Esophagus muscularis mucosa (tissue), 4 donors: ENCODE measurements around the gene SHROOM2. TPM values are rescaled to one million over a fixed set of nuclear protein-coding genes. Genes with fewer than 3 reads are reported as not detected.

Experiments used
- DNase-seq: peaks from one replicate; pipeline ENCODE4 v3.0.0-alpha.2; 2017; ENCODE audit errors: extremely low spot score
- H3K27ac ChIP-seq, 4 donors: fragments of 200-600 bp; sonication (generic); replicated peaks in 1 of 4; 1 replicate in 3 of 4; 2 replicates in 1 of 4; pipeline ENCODE4 v1.5.1; 2016 to 2019; ENCODE audit warnings: mild to moderate bottlenecking in 1 of 4
- H3K27me3 ChIP-seq, 4 donors: fragments of 200-600 bp; sonication (generic); one replicate each; pipeline versions ENCODE4 v1.5.1 to v1.6.0; 2016 to 2019
- H3K36me3 ChIP-seq, 4 donors: fragments of 200-600 bp; sonication (generic); one replicate each; pipeline ENCODE4 v1.5.1; 2016 to 2019
- H3K4me1 ChIP-seq, 4 donors: fragments of 200-600 bp; sonication (generic); one replicate each; pipeline ENCODE4 v1.5.1; 2016 to 2019
- H3K4me3 ChIP-seq, 4 donors: fragments of 200-600 bp; sonication (generic); 1 replicate in 2 of 4; 2 replicates in 2 of 4; pipeline ENCODE4 v1.5.1; 2016 to 2019; ENCODE audit warnings: mild to moderate bottlenecking in 4 of 4, moderate library complexity in 1 of 4
- H3K9me3 ChIP-seq, 4 donors: fragments of 200-600 bp; sonication (generic); 1 replicate in 3 of 4; 2 replicates in 1 of 4; pipeline ENCODE4 v1.5.1; 2016 to 2019
- EP300 ChIP-seq: sonication (generic); formaldehyde crosslinking; IDR thresholded peaks from one replicate; pipeline ENCODE4 v1.6.1; 2017; ENCODE audit warnings: antibody characterized with exemption
- POLR2A ChIP-seq: fragments of 450-650 bp; IDR thresholded peaks from one replicate; pipeline ENCODE4 v1.6.1; 2017; ENCODE audit warnings: antibody characterized with exemption, moderate library complexity, mild to moderate bottlenecking, low read depth
- POLR2AphosphoS5 ChIP-seq, 2 donors: sonication (generic); formaldehyde crosslinking; IDR thresholded peaks; one replicate each; pipeline ENCODE4 v1.6.1; 2017; ENCODE audit warnings: antibody characterized with exemption in 2 of 2
- WGBS: methylation state at CpG from one replicate; pipeline ENCODE4 v1.1.5; 2018; 5-methylcytosine and 5-hydroxymethylcytosine counted together
- intact Hi-C: fragments of 100-400 bp; cut with DNase I; formaldehyde crosslinking; loops from one replicate; pipeline ENCODE4 v1.15.1; 2023
- total RNA-seq, 4 donors: library from RNA; depleted of rRNA; stranded (reverse); fragments of >200 nt; gene quantifications; one replicate each; pipeline versions ENCODE4 v1.1.0 to v1.2.1, GENCODE V29; 2016
- TF ChIP-seq, protein P1 (sequence below), 3 experiments: fragments of 200-600 bp in 2 of 3; fragments of 450-650 bp in 1 of 3; sonication (generic) in 2 of 3; IDR thresholded peaks; one replicate each; pipeline ENCODE4 v1.5.1; 2017 to 2019; ENCODE audit warnings: antibody characterized with exemption in 3 of 3, mild to moderate bottlenecking in 2 of 3, moderate library complexity in 1 of 3

The SHROOM2 gene
- total RNA-seq, 4 donors from 2014 or later = 0.42 to 2.7 (median 1.4) TPM

DNA sequence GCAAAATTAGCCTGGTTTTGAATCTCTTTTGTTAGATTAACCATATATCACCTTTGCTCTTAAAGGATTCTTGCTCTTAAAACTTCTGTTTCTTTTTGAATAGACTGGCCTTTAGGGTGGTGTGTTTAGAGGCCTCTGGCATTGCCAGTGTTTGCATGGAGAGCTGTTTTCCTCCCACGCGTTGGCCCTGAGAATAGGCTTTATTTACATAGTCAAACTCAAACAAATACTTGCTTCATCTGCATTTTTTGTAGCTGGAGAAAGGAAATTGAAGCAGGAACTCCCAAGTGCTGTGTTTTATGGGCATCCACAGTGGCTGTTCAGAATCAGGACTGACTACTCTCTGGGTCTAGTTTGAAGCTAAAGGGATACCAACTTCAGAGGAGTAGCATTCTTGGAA, 2.7 kb downstream of the SHROOM2 start:
- TF ChIP-seq, protein P1, sequence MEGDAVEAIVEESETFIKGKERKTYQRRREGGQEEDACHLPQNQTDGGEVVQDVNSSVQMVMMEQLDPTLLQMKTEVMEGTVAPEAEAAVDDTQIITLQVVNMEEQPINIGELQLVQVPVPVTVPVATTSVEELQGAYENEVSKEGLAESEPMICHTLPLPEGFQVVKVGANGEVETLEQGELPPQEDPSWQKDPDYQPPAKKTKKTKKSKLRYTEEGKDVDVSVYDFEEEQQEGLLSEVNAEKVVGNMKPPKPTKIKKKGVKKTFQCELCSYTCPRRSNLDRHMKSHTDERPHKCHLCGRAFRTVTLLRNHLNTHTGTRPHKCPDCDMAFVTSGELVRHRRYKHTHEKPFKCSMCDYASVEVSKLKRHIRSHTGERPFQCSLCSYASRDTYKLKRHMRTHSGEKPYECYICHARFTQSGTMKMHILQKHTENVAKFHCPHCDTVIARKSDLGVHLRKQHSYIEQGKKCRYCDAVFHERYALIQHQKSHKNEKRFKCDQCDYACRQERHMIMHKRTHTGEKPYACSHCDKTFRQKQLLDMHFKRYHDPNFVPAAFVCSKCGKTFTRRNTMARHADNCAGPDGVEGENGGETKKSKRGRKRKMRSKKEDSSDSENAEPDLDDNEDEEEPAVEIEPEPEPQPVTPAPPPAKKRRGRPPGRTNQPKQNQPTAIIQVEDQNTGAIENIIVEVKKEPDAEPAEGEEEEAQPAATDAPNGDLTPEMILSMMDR (IDR thresholded peaks at IDR 0.05) = no peak
- no peak for TF ChIP-seq EP300
- TF ChIP-seq POLR2A = no peak
- no peak for TF ChIP-seq POLR2AphosphoS5 (IDR thresholded peaks at IDR 0.05)
- intact Hi-C loops = no loop called here
- 50% methylated on average over 2 of the region's 2 CpGs for WGBS

DNA sequence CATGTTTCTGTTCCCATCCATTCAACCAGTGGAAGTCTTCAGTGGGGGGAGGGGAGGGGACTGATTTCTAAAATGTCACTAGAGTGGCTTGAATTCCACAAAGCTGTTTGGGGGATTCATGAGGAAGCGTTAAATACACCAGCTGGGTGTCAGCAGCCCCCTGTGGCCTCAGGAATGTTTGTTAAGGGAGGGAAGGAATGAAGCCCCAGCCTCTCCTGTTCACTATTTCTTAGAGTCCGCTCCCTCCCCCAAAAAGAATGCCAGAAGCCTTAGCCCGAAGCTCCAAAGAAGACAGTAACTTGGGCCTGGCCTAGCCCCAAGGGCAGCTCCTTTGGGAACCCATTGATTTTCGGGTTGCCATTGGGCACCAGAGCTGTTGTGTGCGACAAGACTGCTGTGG, 3.3 kb downstream of the SHROOM2 start:
- DNase-seq = no peak
- Histone ChIP-seq H3K9me3 (no peaks in the 10 kb centered on the region), H3K36me3 (no peaks in the 10 kb centered on the region), H3K27ac (no peak overlapping the region), H3K4me3 (no peak overlapping the region), H3K4me1 (peaks cover 0 to 20% (median 11%) of the 10 kb centered on the region in 4 donors), H3K27me3 (peaks cover 0 to 17% (median 6%) of the 10 kb centered on the region in 4 donors)
- no peak for TF ChIP-seq EP300
- TF ChIP-seq, protein P1 (IDR thresholded peaks at IDR 0.05) = no peak
- no peak for TF ChIP-seq POLR2A
- TF ChIP-seq POLR2AphosphoS5 (IDR thresholded peaks at IDR 0.05) = no peak
- 59% methylated on average over 5 of the region's 5 CpGs for WGBS
- intact Hi-C loops = no loop called here

More for the DNA sequence above, 2.7 kb downstream of the SHROOM2 start:
- no peak for DNase-seq
- Histone ChIP-seq H3K4me3 (no peak overlapping the region), H3K36me3 (no peaks in the 10 kb centered on the region), H3K27ac (no peak overlapping the region), H3K4me1 (peaks cover 0 to 20% (median 11%) of the 10 kb centered on the region in 4 donors), H3K9me3 (no peaks in the 10 kb centered on the region), H3K27me3 (peaks cover 0 to 17% (median 6%) of the 10 kb centered on the region in 4 donors)

DNA sequence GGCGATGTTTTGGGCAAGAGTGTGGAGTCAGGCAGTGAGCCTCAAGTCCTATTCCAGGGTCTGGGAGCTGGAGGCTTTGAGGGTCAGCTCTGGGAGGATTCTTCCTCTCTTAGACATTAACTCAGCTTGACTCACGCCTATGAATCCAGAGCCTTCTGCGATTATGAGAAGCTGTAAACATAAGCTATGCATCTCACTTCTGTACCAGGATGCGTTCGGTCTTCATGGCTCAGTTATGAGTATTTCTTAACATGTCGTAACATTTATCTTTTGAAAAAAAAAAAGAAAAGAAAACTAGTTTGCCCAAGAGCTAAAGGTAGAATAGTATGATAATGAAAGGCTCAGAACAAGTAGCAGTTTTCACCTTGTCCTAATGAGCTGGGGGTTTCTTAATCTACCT, 4.6 kb downstream of the SHROOM2 start:
- Histone ChIP-seq H3K27ac (no peak overlapping the region), H3K27me3 (peaks cover 0 to 10% (median 3%) of the 10 kb centered on the region in 4 donors), H3K4me1 (peaks cover 0 to 14% (median 6%) of the 10 kb centered on the region in 4 donors), H3K4me3 (no peak overlapping the region), H3K9me3 (peaks cover 0 to 9% (median 0%) of the 10 kb centered on the region in 4 donors), H3K36me3 (no peaks in the 10 kb centered on the region)
- no peak for TF ChIP-seq POLR2A
- TF ChIP-seq, protein P1 (IDR thresholded peaks at IDR 0.05) = no peak
- no peak for TF ChIP-seq EP300
- no peak for TF ChIP-seq POLR2AphosphoS5 (IDR thresholded peaks at IDR 0.05)
- DNase-seq = no peak
- intact Hi-C loops = no loop called here
- WGBS = 89% methylated on average over 6 of the region's 6 CpGs

DNA sequence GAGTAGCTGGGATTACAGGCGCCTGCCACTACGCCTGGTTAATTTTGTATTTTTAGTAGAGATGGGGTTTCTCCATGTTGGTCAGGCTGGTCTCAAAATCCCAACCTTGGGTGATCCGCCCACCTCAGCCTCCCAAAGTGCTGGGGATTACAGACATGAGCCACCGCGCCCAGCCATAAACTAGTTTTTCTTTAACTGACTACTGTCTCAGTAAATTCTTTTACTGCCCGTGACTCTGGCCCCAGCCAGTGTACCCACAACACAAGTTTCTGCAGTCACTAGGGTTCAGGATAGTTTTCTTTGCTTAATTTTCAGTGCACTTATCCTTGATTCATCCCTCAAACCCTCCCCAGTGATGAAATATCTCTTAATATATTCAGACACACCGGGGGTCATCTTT, 8.3 kb downstream of the SHROOM2 start:
- Histone ChIP-seq H3K27me3 (no peaks in the 10 kb centered on the region), H3K4me1 (no peaks in the 10 kb centered on the region), H3K27ac (no peak overlapping the region), H3K9me3 (peaks cover 0 to 15% (median 0%) of the 10 kb centered on the region in 4 donors), H3K4me3 (no peak overlapping the region), H3K36me3 (no peaks in the 10 kb centered on the region)
- no peak for DNase-seq
- intact Hi-C loops = no loop called here
- TF ChIP-seq EP300 (no peak), POLR2A (no peak), POLR2AphosphoS5 (IDR thresholded peaks at IDR 0.05) (no peak)
- TF ChIP-seq, protein P1 (IDR thresholded peaks at IDR 0.05) = no peak
- 92% methylated on average over 7 of the region's 7 CpGs for WGBS
